Activated gamma-delta T cell treated with Interleukin-2 at 50 U/mL for 16 hours (primary cell): Measurements from ENCODE around the gene BACH2.
"Not testable (repeated sequence)": the region's sequence is repeated elsewhere in the genome, so short reads cannot be mapped to it uniquely, and the experiment has no call there.

ENCODE experiments used
- DNase-seq: peaks from one replicate; pipeline ENCODE4 v3.0.0-alpha.2; 2020

BACH2 gene

DNA sequence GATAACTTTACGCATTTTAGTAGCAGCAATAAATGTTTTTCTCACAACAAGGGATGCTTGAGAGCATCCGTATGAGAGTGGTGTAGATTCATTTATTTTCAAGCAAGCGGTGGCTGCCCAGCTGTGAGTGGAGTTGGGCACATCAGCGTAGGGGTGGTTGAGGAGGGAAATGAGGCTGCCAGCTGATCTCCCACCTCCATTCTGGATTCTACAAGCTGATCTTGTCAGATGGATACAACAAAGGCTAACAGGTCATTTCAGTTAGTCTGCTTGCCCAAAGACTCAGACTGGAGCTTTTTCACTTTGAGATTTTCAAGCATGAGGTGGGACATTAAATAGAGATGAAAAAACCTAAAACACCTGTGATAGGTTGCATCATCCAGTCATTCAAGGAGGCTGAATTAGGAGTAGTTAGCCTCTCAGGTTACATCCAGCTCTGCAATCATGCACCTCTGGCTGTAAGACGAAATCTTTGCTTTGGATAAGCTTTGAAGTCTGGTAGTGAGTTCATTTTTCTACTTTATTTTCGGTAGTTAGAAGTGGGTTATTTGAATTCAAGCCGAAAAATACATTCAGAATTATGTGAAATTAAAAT, 1.9 kb upstream of the BACH2 start:
- no peak for DNase-seq

DNA sequence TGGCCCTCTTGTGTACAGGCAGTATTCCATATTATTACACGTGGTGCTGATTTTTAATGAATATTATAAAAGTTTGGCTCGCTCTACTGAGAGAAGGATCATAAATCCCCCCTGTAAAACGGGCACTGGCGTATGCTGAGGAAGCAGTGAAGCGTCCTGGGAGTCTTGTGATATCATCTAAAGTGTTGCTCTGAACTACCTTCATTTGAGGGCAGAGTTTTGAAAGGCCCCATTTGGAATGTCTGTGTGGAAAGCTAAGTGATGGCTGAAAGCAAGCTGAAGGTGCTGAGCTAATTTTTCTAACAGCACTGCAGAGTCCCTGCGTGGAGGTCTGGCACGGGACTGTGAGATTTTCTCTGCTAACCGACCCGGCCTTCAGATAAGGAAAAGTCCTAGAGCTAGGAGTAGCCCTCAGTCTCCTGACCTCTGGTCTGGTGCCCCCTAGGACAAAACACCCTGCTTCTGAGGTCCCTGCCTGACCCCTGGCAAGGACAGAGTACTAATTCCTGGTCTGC, 1.3 kb upstream of the BACH2 start:
- DNase-seq = no peak

DNA sequence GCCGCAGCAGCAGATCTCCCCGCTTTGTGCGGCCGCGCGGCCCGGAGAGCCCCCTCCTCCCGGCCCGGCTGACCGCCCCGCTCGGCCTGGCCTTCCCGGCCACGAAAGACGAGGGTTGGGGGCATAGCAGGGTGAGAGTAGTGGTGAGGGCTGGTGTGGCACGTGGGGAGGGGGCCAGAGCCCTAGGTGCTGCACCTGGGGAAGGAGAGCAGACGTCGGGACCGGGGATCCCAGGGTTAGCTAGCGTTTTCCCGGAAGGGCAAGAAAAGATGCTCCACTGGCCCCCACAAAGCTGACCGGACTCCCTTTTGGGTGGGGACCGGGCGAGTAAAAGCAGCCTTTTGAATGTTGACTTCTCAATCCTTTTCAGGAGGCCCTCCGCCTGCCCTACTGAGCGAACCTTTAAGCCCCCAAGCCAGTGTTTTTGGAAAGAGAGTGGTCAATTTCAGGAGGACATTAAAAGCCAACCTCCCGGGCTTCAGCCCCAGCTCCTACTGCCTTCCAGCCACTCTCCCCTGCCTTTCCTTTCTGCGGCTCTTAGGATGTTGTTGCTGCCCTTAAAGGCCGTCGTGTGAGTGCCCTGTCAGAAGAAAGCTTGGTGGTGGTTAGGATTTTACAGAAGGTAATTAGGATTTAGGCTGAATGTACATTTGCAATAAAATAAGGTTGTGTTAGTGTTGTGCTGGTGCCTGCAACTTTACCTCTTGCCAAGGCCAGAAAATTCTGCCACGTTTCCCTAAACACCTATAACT, 648 bp upstream of the BACH2 start:
- no peak for DNase-seq

DNA sequence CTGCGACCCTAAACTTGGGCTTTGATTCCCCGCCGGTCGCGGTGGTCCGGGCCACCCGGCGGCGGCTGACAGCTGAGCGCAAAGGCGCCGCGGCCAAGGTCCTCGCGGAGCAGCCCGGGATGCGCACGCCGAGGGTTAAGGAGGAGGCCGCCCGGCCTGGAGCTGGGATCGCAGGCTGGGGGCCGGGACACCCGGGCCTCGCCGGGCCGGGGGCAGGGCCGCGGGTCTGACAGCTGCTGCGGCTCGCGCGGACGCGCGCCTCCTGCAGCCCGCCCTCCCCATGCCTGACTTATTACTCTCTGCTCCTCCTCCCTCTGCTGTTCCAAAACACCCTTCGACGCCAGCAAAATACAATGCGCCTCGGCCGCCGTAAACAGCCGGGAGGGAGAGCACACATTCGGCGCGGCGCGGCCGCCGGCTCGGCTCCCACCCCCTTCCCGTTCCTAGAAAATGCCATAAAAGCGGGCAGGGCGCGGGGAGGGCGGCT, 746 bp downstream of the BACH2 start:
- DNase-seq = peak; percentile 55

DNA sequence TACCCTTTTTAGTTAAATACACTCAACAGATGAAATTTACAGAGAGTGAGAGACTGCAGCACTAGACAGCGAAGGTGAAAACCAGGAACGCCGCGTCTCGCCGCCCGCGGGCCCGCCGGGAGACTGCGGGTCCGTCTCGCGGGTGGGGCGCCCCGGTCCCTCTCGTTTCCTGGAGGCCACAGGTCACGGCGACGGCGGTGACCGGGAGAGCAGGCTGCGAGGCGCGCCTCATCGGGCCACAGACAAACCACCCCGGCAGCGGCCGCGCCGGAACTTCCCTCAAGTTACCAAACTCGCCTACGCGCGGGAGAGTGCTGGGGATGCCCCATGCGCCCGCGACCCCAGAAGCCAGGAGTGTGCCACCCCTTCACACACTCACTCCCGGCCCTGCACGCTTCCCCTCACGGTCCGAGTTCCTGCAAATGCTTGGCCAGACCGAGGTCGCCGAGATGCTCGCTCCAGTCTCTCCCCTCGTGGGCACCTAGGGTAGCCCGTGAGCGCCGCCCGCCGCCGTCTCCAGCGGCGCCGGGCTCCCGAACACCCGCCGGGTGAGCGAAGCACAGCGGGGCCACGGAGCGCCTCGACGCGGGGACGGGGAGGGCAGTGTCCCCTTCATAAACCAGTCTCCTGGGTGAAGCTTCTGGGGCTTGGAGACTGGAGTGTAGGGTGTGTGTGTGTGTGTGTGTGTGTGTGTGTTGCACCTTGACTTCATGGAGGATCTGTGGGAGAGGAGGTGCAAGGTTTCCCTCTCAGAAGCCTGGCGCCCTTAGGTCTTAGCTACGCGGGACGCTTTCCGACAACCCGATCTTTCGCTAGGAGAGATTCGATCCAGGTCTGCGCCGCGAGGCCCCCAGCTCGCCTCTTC, 1.4 kb downstream of the BACH2 start:
- peak; percentile 58 for DNase-seq

DNA sequence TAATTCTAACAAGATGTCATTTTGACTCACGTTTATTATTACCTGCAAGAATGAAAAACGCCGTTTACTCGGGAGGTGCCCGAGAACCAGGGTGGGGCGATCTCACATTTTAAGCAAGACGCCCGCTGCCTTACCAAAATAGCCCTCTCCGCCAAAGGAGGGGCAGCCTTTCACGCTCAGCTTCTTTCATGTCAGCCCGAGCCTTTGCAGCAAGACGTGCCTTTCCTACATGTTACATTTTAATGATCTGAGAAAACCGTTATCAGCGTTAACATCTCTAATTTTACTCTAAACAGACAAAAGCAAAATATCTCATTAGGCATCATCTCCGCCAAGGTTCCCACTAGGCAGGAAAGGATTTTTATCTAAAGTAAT, 2.0 kb downstream of the BACH2 start:
- peak; percentile 38 for DNase-seq

DNA sequence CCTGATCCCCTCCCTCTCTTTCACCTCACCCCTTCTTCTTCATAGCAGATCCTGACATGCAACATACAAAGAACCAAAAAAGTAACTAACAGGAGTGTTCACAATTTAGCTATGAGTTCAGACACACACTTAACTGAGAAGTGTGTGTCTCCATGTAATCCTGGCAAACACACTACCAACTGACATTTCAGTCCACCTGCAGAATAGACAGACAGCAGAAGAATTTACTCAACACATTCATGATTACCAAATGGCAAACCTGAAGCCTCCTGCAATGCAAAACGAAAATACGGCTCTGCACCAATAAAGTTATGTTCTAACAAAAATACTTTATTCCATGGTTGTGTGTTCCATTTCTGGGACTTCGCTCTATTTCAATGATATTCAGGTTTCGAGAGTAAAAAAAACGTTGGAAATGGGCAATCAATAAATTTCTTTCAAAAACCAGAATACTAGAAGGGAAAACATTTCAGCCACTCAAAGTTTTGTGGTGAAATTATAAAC, 2.6 kb downstream of the BACH2 start:
- DNase-seq = no peak

DNA sequence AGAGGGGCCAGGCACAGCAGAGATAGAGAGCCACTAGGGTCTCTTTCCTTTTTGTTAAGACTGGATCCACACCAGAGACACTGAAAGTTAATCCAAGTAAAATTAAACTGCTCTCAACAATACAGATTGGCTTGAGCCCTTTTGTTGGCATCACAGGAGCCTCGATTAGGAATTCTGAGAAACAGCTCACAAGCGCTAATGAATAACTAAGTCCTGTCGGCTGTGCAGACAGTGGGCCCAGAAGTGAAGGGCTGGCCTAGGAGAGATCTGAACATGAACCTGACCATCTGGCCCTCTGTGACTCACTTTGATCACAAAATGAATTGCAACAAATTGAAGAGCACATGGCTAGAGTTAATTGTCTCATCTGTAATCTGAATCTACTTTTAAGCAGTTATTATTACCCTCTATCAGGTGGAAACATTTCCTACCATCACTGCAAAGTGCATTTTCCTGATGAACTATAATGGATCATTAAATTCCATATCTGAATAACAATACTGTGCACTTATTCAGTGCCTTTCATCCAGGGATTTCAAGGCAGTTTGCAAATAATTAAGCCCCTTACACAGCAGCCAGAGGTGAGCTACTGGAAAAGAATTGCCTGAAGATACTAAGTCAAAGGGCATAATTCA, 3.2 kb downstream of the BACH2 start:
- no peak for DNase-seq

DNA sequence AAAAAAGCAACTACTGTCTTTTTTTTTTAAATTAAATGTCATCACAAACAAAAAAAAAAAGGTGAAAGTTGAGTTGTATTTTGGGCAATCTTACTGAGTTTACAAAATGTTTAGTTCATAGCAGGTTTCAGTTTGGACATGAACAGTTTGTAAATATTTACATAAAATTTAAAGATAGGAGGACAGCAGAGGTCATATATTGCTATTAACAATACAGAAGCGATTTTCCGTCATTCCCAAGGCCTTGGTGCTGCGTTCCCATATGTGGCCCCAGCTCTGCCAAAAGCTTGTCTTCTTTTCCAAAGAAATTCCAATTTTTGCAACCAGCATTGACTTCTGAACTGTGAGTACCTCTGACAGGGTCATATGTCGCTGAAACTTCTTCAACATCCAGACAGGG, 5.1 kb downstream of the BACH2 start:
- no peak for DNase-seq

DNA sequence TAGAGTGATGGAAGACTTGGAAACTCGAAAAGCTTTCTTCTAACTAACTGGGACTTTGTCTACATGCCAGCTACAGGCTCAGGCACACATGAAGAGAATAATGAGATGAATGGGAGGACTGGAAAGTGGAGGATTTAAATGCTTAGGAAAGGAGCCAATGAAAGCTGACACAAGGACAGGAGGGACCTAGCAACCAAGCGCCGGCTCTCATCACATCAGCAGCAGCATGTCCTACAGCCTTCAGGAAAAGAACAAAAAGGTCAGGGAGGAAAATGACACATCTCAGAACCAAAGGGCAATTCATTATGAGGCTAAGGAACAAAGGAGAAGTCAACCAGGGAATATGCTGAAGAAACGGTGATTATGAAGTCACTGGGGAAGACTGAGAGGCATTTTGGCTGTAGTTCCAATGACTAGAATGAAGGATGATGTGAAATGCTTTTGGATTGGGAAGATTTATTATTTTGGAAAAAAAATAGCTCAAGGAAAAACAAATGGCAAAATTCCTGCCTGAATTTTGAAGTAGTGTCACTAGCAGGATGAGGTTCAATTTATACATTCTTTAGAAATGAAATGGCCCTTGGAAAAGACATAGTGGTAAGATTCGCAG, 5.7 kb downstream of the BACH2 start:
- DNase-seq = no peak

DNA sequence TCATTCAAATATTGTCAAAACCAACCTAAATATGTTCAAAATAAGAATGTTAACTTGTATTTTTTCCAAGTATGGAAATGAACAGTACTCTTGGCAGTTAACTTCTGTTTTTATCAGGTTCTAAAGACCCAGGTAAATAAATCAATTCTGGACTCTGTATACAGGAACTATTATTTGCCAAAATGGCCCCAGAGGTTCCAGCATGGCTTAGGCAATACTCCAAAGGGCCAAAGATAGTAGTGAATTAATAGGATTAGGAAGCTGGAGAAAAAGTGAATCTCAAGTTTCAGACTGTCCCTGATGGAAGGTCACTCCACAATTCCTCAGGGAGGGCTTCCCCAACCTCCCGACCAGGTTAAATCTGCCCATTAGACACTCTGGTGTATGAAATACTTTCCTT, 6.7 kb downstream of the BACH2 start:
- DNase-seq = no peak

DNA sequence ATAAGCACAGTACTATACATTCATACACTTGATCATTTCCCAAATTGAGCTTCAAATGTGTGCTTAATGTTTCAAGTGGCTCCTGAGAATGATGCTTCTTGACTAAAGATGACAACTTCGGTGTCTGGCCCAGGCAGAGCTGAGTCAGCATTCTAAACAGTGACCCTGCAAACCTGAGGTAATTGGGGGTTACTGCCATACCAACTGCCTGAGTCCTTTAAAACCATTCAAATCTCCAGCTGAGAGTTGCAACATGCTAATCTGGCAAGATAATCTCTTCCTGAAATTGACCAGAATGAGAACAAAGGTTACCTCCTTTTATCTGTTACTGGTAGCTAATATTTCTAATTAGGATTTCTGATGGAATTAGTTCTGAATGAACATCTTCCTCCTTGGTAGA, 8.2 kb downstream of the BACH2 start:
- DNase-seq = no peak

DNA sequence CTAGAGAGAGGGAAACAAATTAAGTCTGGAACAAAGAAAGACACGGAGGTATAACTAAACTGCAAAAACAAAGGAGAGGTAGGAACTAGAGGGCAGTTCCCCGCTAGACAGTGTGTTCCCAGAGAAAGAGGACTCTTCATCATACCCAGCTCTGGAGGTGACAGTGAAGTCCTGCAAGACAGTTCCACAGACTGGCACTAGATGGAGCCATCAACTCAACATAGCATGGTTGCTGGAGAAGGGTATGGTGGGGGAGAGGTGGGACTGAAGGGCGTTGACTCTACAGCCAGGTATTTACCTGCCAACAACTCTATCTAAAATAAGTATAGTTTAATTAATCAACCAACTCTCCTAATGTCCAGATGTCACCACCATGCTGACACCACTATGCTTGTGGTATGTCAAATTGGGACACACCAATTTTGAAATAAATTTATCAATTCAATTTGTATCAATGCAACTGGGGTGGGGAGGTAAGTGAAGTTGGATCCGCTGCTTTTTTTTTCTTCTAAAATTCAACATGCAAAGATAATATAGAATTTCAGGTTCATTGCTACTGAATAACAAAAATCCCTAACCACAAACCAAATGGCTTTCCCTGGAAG, 9.7 kb downstream of the BACH2 start:
- peak; percentile 26 for DNase-seq

DNA sequence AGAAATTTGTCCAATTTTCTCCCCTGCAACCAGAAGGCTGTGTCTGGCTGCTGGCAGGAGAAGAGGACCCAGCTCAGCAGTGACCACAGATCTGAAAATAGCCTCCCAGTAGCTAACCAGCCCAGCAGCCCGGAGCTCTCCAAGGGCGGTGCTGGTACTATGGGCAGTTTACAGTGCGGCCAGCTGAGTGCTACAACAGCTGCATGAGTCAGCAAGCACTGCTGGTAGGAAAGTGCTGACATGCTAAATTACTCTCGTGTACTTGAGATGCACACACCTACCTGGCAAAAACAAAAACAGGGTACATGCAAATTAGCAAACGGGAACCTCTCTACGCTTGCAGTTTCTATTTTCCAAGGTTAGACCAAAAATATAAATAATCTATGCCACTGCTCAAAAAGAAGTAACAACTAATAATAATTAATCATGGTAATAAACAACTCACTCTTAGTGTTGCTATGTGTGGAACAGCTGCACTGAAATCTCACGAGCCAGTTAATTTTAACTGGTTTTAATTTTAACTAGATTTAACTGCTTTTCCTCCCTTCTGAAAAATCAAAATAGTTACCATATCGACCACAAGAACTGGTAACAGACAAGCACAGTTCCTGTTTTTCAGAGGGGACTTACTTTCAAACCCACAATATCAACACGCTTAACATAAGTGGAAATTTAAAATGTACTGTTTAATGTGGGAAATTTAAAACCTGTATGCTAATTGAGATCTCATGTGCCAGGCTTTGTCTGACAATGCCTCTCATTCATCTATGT, 10.8 kb downstream of the BACH2 start:
- DNase-seq = peak; percentile 32

DNA sequence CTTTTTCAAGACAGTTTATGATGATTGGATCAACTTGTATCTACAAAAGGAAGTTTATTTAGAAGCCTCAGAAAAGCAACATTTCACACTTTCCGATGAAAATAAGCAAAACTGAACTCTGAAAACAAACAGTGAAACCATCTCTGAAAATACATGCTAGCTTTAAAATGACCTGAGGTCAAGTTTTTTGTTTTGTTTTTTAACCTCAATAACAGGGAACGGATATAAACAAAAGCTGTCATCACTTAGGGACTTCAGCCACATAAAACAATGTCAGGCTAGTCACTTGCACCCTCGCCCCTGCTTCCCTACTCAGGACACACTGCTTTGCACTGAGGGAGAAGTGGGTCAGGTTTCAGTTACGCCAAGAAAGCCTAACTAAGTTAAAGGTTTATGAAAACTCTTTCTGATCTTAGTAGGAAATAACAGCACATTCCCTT, 11.6 kb downstream of the BACH2 start:
- DNase-seq = no peak

DNA sequence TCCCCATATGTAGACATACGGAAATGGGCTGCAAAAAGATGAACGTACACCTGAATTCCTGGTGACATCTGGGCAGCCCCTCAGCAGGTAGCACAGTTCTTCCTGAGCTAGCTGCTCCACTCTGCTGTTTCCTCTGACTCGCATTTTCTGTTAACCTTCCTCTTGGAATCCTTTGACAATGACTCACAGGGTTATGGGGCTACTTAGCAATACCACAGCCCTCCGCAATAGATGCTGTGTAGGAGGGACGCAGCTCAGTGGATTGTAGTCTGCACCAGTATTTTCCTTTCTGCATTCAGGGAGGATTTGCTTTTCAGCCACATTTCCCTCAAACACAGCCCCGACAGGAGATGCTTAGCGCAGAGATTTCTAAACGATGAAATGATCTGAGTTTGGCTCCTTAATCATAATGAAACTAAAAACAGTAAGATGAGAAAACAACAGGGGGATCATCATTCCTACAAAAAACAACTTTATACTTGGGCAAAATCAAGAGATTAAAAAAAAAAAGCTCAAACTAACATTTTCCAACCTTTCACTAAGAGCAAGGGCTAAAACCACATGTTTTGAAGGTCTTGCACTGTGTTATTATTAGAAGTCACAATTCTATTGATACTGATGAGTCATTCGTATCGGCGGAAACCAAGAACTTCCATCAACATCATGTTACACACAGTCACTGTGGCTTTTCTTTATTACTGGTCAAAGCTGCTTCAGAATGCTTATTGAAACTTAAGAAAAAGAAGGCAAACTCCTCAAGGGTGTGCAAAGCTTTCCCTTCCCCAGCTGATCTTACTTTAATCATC, 12.2 kb downstream of the BACH2 start:
- DNase-seq = no peak

DNA sequence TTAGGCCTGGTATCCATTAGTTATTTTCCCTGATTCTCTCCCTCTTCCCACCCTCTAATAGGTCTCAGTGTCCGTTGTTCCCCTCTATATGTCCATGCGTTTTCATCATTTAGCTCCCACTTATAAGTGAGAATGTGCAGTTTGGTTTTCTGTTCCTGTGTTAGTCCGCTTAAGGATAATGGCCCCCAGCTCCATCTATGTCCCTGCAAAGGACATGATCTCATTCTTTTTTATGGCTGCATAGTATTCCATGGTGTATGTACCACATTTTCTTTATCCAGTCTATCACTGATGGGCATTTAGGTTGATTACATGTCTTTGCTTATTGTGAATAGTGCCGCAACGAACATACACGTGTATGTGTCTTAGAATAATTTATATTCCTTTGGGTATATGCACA, 14.4 kb downstream of the BACH2 start:
- DNase-seq = not testable (repeated sequence)

DNA sequence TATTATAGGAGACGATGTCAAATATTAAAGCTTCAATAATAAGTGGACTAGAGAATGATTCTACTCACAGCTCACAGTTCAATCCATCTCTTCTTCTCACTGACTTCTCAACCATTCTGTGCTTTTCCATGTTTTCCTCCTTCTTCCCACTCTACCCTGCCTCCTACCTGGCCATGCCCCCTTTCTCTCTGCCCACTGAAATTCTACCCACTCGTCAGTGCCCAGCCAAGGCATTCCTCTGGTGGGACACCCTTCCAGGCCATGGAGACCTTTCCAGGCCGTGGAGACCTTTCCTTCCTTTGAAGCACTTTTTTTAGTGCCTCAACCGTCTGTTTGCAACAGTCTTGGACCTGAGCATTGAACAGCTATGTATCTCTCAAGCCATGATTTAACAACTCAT, 18.5 kb downstream of the BACH2 start:
- DNase-seq = no peak

DNA sequence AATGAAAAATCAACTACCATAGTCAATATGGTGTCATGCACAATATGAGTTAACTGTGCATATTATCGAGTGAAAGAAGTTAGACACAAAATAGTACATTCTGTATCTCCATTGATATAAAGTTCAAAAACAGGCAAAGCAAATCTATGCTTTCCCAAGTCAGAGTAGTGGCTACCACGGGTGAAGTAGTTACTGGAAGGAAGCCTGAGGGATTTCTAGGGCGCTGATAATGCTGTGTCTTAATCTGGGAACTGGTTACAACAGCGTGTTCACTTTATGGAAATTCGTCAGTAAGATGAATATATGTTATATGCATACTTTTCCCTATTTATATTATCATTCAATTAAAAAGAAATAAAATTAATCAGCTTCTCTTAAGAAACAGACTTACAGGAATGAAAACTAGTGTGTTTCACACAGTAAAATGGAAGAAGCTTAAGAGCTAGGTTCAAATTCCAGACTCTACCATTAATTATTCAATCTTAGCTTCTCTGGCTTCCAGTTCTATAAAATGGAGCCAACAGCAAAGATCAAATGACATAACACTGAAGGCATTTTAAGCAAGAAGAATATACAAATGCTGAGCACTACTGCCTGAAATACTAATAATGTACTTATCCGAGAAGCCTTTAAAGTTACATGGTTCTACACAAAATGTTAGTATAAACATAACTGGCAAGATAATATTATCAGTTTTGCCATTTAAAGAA, 19.2 kb downstream of the BACH2 start:
- DNase-seq = no peak
